ENCODE data around the gene LRMDA. TPM values are rescaled to one million over a fixed set of nuclear protein-coding genes. Genes with fewer than 3 reads are reported as not detected.

The LRMDA gene
- total RNA-seq, 1 donor from 2014 or later = 5.2 TPM

GRCh38 chr10:76026905-76027304, 595.5 kb downstream of the LRMDA start:
- Histone ChIP-seq H3K4me3 (no peak overlapping the region), H3K4me1 (no peaks in the 10 kb centered on the region), H3K36me3 (no peaks in the 10 kb centered on the region), H3K4me2 (no peak overlapping the region), H3K9ac (no peak overlapping the region), H3K27ac (no peak overlapping the region), H2AFZ (replicated peaks) (no peak overlapping the region), H3K27me3 (no peaks in the 10 kb centered on the region), H3K9me3 (ENCODE audit: low read depth) (no peaks in the 10 kb centered on the region), H4K20me1 (ENCODE audit: low read depth) (no peaks in the 10 kb centered on the region), H3F3A (ENCODE audit: low read depth) (no peaks in the 10 kb centered on the region), H3K79me2 (ENCODE audit: low read depth) (no peaks in the 10 kb centered on the region)
- Mint-ChIP-seq H3K4me3 (no peak overlapping the region), H3K9me3 (no peaks in the 10 kb centered on the region), H3K27me3 (ENCODE audit: insufficient read depth, low read depth) (peaks cover 2% of the 10 kb centered on the region), H3K4me1 (peaks cover 5% of the 10 kb centered on the region), H3K36me3 (no peaks in the 10 kb centered on the region), H3K27ac (no peak overlapping the region)
- no peak for DNase-seq (ENCODE audit: low spot score)
- no peak for TF ChIP-seq EZH2phosphoT487 (IDR thresholded peaks at IDR 0.05)
- no peak for TF ChIP-seq EZH2 (IDR thresholded peaks at IDR 0.05)
- TF ChIP-seq CTCF (IDR thresholded peaks at IDR 0.05) = peak; percentile 10

GRCh38 chr10:76029782-76030181, 598.4 kb downstream of the LRMDA start:
- Mint-ChIP-seq H3K27me3 (ENCODE audit: insufficient read depth, low read depth) (peaks cover 4% of the 10 kb centered on the region), H3K27ac (no peak overlapping the region), H3K36me3 (no peaks in the 10 kb centered on the region), H3K9me3 (no peaks in the 10 kb centered on the region), H3K4me3 (no peak overlapping the region), H3K4me1 (peaks cover 25% of the 10 kb centered on the region)
- H3K9ac ChIP-seq = no peak overlapping the region
- H3K79me2 ChIP-seq (ENCODE audit: low read depth) = no peaks in the 10 kb centered on the region
- no peaks in the 10 kb centered on the region for H3F3A ChIP-seq (ENCODE audit: low read depth)
- H4K20me1 ChIP-seq (ENCODE audit: low read depth) = no peaks in the 10 kb centered on the region
- no peak overlapping the region for H3K27ac ChIP-seq
- H3K9me3 ChIP-seq (ENCODE audit: low read depth) = no peaks in the 10 kb centered on the region
- DNase-seq (ENCODE audit: low spot score) = no peak
- H2AFZ ChIP-seq (replicated peaks) = no peak overlapping the region
- no peak for TF ChIP-seq EZH2 (IDR thresholded peaks at IDR 0.05)
- no peak overlapping the region for H3K4me3 ChIP-seq
- H3K36me3 ChIP-seq = no peaks in the 10 kb centered on the region
- H3K4me2 ChIP-seq = no peak overlapping the region
- H3K4me1 ChIP-seq = peaks cover 19% of the 10 kb centered on the region
- no peaks in the 10 kb centered on the region for H3K27me3 ChIP-seq

GRCh38 chr10:76031099-76031498, 599.7 kb downstream of the LRMDA start:
- Histone ChIP-seq H3K36me3 (no peaks in the 10 kb centered on the region), H2AFZ (replicated peaks) (no peak overlapping the region), H3K9me3 (ENCODE audit: low read depth) (no peaks in the 10 kb centered on the region), H4K20me1 (ENCODE audit: low read depth) (no peaks in the 10 kb centered on the region), H3K79me2 (ENCODE audit: low read depth) (no peaks in the 10 kb centered on the region), H3F3A (ENCODE audit: low read depth) (peaks cover 9% of the 10 kb centered on the region), H3K27me3 (no peaks in the 10 kb centered on the region), H3K27ac (no peak overlapping the region), H3K4me1 (peaks cover 32% of the 10 kb centered on the region), H3K4me2 (no peak overlapping the region), H3K4me3 (no peak overlapping the region), H3K9ac (no peak overlapping the region)
- Mint-ChIP-seq H3K27me3 (ENCODE audit: insufficient read depth, low read depth) (peaks cover 2% of the 10 kb centered on the region), H3K27ac (no peak overlapping the region), H3K4me3 (no peak overlapping the region), H3K9me3 (no peaks in the 10 kb centered on the region), H3K4me1 (peaks cover 38% of the 10 kb centered on the region), H3K36me3 (no peaks in the 10 kb centered on the region)
- DNase-seq (ENCODE audit: low spot score) = no peak
- TF ChIP-seq EZH2 (IDR thresholded peaks at IDR 0.05) (no peak), EZH2phosphoT487 (IDR thresholded peaks at IDR 0.05) (no peak), CTCF (IDR thresholded peaks at IDR 0.05) (no peak)

GRCh38 chr10:76031769-76032699, 600.6 kb downstream of the LRMDA start:
- no peak overlapping the region for H2AFZ ChIP-seq (replicated peaks)
- no peak overlapping the region for H3K9ac ChIP-seq
- no peak overlapping the region for H3K4me3 ChIP-seq
- H3K4me1 Mint-ChIP-seq = peaks cover 43% of the 10 kb centered on the region
- H3K27ac ChIP-seq = no peak overlapping the region
- H3K4me2 ChIP-seq = no peak overlapping the region
- TF ChIP-seq EZH2 (IDR thresholded peaks at IDR 0.05) (no peak), CTCF (IDR thresholded peaks at IDR 0.05) (no peak)
- H3K36me3 ChIP-seq = no peaks in the 10 kb centered on the region
- no peaks in the 10 kb centered on the region for H3K9me3 ChIP-seq (ENCODE audit: low read depth)
- no peak for DNase-seq (ENCODE audit: low spot score)
- peaks cover 6% of the 10 kb centered on the region for H3K27me3 Mint-ChIP-seq (ENCODE audit: insufficient read depth, low read depth)
- H4K20me1 ChIP-seq (ENCODE audit: low read depth) = no peaks in the 10 kb centered on the region
- no peaks in the 10 kb centered on the region for H3K36me3 Mint-ChIP-seq
- no peak overlapping the region for H3K27ac Mint-ChIP-seq
- peaks cover 9% of the 10 kb centered on the region for H3F3A ChIP-seq (ENCODE audit: low read depth)
- H3K4me1 ChIP-seq = peaks cover 34% of the 10 kb centered on the region
- no peaks in the 10 kb centered on the region for H3K27me3 ChIP-seq
- H3K4me3 Mint-ChIP-seq = peak overlapping the region; percentile 15
- H3K79me2 ChIP-seq (ENCODE audit: low read depth) = no peaks in the 10 kb centered on the region
- H3K9me3 Mint-ChIP-seq = no peaks in the 10 kb centered on the region

Data from neural progenitor cell (in vitro differentiated cells).